Measurements from ENCODE around the gene LIMK2.

GRCh38 chr22:31279327-31279669 lies 67.2 kb downstream of the LIMK2 start:
- TF ChIP-seq EZH2 (IDR thresholded peaks at IDR 0.05; ENCODE audit: low read length, unreplicated experiment) = no peak
- no peak for TF ChIP-seq CTCF (conservative IDR thresholded peaks at IDR 0.05; ENCODE audit: low read depth, low read length)

All from PC-3 (cell line).